ENCODE data around the gene SPTLC3. TPM values are rescaled to one million over a fixed set of nuclear protein-coding genes. Genes with fewer than 3 reads are reported as not detected.

Gene SPTLC3
- total and polyA plus RNA-seq, 7 donors, result 0.14 to 1.2 (median 0.38) TPM

DNA sequence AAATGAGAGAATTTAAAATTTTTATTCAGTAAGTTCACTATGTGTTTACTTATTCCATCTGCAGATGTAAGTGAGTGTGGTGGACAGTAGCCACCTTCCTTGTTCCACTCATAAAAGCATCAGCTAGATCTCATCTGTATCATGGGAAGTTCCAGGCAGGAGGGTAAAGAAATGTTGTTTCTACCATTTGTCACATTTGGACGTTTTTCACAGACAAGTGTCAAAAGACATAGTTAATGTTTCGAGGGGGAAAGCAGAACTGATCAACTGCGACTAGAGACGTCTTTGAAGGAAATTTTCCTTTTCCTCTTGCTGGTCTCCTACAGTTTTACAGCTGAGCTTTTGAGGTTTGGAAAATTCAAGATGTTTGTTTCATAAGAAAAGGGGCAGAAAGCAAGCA, 156.4 kb downstream of the SPTLC3 start:
- Histone ChIP-seq H3K36me3 (ENCODE audit: insufficient read depth in 1 of 2, low read depth in 1 of 2) (no peaks in the 10 kb centered on the region), H3K4me3 (no peak overlapping the region), H3K4me1 (no peaks in the 10 kb centered on the region), H3K27ac (no peak overlapping the region), H3K9me3 (no peaks in the 10 kb centered on the region), H3K27me3 (ENCODE audit: insufficient read depth in 3 of 3, low read length in 2 of 3) (no peaks in the 10 kb centered on the region)
- DNase-seq, result no peak
- ATAC-seq, result no peak
- TF ChIP-seq, protein P1, sequence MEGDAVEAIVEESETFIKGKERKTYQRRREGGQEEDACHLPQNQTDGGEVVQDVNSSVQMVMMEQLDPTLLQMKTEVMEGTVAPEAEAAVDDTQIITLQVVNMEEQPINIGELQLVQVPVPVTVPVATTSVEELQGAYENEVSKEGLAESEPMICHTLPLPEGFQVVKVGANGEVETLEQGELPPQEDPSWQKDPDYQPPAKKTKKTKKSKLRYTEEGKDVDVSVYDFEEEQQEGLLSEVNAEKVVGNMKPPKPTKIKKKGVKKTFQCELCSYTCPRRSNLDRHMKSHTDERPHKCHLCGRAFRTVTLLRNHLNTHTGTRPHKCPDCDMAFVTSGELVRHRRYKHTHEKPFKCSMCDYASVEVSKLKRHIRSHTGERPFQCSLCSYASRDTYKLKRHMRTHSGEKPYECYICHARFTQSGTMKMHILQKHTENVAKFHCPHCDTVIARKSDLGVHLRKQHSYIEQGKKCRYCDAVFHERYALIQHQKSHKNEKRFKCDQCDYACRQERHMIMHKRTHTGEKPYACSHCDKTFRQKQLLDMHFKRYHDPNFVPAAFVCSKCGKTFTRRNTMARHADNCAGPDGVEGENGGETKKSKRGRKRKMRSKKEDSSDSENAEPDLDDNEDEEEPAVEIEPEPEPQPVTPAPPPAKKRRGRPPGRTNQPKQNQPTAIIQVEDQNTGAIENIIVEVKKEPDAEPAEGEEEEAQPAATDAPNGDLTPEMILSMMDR (IDR thresholded peaks at IDR 0.05), result no peak
- WGBS, 3 donors, result 63 to 68% (median 64%) methylated on average over 4 of the region's 4 CpGs
- intact Hi-C loops (cut with DNase I), result no loop called here

DNA sequence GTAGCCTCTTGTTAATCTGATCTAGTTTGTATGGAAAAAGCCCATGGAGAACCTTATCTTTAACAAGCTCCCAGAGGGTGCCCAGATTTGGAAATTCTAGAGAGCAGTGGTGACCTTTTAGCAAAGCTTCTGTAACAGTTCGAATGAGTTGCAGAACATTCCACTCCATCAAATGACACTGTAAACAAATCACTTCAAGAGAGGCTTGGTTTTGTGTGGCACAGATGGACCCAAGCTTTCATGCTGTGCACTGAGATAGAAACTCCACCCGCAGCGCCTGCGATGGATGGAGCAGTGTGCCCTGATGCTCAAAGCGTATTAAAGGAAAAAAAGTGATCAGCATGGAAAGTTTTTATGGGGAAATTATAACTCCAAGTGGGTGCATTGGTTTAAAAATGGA, 157.2 kb downstream of the SPTLC3 start:
- Histone ChIP-seq H3K27ac (no peak overlapping the region), H3K4me1 (no peaks in the 10 kb centered on the region), H3K27me3 (ENCODE audit: insufficient read depth in 3 of 3, low read length in 2 of 3) (no peaks in the 10 kb centered on the region), H3K36me3 (ENCODE audit: insufficient read depth in 1 of 2, low read depth in 1 of 2) (no peaks in the 10 kb centered on the region), H3K9me3 (no peaks in the 10 kb centered on the region), H3K4me3 (no peak overlapping the region)
- TF ChIP-seq, protein P1 (IDR thresholded peaks at IDR 0.05), result no peak
- 78 to 85% (median 83%) methylated on average over 5 of the region's 5 CpGs for WGBS, 3 donors
- intact Hi-C loops (cut with DNase I), result no loop called here
- DNase-seq (no peak), ATAC-seq (no peak)

DNA sequence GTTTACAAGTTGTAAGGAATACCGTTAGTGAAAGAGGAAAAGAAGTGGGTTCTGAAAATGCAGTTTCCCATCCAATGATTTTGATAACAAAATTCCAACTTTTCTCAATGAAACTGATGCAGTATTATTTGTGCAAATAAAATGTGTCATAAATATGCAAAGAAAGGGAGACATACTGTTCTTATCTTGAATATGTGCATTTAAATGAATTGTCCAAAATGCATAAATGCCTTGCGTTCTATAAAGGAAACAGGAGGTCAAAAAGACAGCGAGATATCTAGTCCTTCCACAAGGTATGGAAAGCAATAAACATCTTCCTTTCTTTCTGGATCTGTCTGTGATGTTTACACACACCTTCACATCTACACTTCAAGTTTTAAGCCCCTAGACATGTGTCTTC, 157.7 kb downstream of the SPTLC3 start:
- no peaks in the 10 kb centered on the region for H3K36me3 ChIP-seq (ENCODE audit: insufficient read depth in 1 of 2, low read depth in 1 of 2)
- intact Hi-C loops (cut with DNase I), result no loop called here
- DNase-seq (no peak), ATAC-seq (no peak)
- no peaks in the 10 kb centered on the region for H3K27me3 ChIP-seq (ENCODE audit: insufficient read depth in 3 of 3, low read length in 2 of 3)
- TF ChIP-seq, protein P1 (IDR thresholded peaks at IDR 0.05), result no peak
- H3K27ac ChIP-seq, result no peak overlapping the region
- H3K9me3 ChIP-seq, result no peaks in the 10 kb centered on the region
- H3K4me1 ChIP-seq, result no peaks in the 10 kb centered on the region
- 92 to 95% (median 93%) methylated on average over 3 of the region's 3 CpGs for WGBS, 3 donors
- H3K4me3 ChIP-seq, result no peak overlapping the region

DNA sequence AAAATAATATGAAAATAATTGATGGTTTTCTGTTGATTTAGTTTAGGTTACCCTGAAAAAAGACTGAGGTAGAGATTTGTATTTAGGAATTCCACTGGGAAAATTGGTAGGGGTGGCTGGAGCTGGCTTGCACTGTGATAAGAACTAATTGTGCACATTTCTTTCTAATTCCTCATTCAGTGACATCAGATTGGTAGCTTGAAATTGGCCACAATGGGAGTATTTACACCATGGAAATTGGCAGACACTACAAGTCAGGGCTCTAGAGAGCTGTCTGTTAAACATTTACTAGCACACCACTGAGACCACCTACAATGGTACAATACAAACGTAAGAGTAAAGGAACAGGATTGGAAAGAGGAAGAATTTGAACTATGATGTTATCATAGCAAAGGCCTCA, 160.3 kb downstream of the SPTLC3 start:
- TF ChIP-seq, protein P1 (IDR thresholded peaks at IDR 0.05), result no peak
- H3K9me3 ChIP-seq, result no peaks in the 10 kb centered on the region
- H3K27ac ChIP-seq, result no peak overlapping the region
- DNase-seq (no peak), ATAC-seq (no peak)
- H3K4me1 ChIP-seq, result no peaks in the 10 kb centered on the region
- no peaks in the 10 kb centered on the region for H3K36me3 ChIP-seq (ENCODE audit: insufficient read depth in 1 of 2, low read depth in 1 of 2)
- intact Hi-C loops (cut with DNase I), result no loop called here
- H3K4me3 ChIP-seq, result no peak overlapping the region
- H3K27me3 ChIP-seq (ENCODE audit: insufficient read depth in 3 of 3, low read length in 2 of 3), result no peaks in the 10 kb centered on the region
- 68 to 76% (median 72%) methylated on average over 1 of the region's 1 CpG for WGBS, 3 donors

DNA sequence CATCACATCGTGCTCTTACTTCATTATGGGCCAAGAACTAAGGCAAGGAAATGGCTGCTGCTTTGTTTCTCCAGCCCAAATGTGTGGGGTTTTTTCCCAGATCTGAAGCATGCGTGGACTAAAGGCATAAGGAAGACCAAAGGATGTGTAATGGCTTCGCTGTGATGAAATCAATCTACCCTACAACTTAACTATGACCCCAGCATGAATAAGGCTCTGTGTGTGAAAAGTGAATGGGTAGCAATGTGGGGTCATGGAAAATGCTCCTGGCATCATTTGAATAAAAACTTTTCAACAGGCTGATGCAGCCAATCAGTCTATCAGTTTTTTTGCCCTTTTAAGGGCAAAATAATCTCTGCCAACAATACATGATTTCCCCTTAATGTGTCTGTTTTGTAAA, 162.0 kb downstream of the SPTLC3 start:
- no peaks in the 10 kb centered on the region for H3K36me3 ChIP-seq (ENCODE audit: insufficient read depth in 1 of 2, low read depth in 1 of 2)
- DNase-seq (no peak), ATAC-seq (no peak)
- TF ChIP-seq, protein P1 (IDR thresholded peaks at IDR 0.05), result no peak
- H3K9me3 ChIP-seq, result no peaks in the 10 kb centered on the region
- H3K4me1 ChIP-seq, result no peaks in the 10 kb centered on the region
- no peak overlapping the region for H3K4me3 ChIP-seq
- no peak overlapping the region for H3K27ac ChIP-seq
- intact Hi-C loops (cut with DNase I), result no loop called here
- 81 to 86% (median 83%) methylated on average over 3 of the region's 3 CpGs for WGBS, 3 donors
- no peaks in the 10 kb centered on the region for H3K27me3 ChIP-seq (ENCODE audit: insufficient read depth in 3 of 3, low read length in 2 of 3)
